ENCODE measurements around the gene VHLL.
"Not testable (repeated sequence)": the region's sequence is repeated elsewhere in the genome, so short reads cannot be mapped to it uniquely, and the experiment has no call there.

The VHLL gene

DNA sequence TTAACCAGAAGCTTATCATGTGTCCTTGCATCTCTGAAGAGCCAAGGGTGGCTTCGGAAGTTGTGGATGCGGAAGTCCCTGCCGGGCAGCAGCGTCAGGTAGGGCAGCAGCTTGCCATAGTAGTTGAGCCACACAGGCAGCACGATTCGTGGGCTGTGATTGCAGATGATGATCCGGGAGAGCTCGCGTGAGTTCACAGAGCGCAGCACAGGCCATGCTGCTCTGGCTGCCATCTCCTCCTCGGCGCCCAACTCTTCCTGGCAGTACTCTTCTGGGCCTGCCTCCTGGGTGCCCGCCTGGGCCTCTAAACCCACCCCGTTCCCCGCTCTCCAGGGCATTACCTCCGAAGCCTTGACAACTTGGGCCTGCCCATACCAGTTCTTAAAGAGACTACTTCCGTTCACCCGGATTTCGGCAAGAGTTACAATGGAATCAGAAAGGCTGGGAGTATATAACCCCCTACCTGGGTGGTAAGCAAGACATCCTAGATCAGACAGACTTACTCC lies at the start of gene VHLL:
Gene VHLL (minus strand): TSS at position 456 of the 506 bp plus-strand sequence. CDS start 118 bp downstream, at position 338.
- no peak for DNase-seq

DNA sequence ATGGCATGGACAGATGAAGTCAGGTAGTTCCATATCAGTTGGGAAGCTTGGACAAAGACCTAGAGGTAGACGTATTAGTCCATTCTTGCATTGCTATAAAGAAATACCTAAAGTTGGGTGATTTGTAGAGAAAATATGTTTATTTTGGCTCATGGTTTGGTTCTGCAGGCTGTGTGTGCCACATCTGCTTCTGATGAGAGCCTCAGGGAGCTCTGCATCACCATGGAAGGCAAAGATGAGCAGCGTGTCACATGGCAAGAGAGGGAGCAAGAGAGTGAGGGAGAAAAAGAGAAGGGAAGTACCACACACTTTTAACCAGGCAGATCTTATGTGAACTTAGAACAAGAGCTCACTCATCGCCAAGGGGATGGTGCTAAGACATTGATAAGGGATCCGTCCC lies 48.2 kb upstream of the VHLL start:
- DNase-seq, result no peak

DNA sequence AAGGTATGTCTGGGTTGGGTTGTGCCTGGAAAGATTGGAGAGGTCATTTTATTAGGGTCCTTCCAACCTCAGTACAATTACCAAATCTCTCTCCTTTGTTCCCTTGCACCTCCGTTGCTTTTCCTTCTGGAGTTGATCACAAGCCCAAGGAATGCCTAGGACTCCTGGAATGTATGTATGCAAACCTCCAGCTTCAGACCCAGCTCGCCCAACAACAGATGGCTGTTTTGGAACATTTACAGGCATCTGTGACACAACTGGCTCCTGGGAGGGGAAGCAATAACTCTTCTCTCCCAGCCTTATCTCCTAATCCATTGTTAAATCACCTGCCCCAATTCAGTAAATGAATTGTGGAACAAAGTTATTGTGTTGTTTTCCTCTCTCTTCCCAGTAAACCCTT lies 47.5 kb upstream of the VHLL start:
- DNase-seq, result peak in 1 of 2 experiments; percentile 21

DNA sequence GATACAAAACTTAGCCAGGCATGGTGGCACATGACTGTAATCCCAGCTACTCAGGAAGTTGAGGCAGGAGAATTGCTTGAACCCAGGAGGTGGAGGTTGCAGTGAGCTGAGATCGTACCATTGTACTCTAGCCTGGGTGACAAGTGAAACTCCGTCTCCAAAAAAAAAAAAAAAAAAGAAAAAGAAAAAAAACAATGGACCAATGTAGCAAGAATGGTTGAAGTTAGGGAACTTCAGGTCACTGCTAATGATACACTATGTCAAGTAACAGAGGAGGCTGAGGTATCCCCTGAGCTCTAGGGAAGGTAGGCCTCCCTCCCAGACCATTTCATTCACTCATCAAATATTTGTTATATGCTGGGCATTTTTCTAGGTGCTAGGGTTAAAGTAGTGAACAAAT lies 46.9 kb upstream of the VHLL start:
- not testable (repeated sequence) for DNase-seq

DNA sequence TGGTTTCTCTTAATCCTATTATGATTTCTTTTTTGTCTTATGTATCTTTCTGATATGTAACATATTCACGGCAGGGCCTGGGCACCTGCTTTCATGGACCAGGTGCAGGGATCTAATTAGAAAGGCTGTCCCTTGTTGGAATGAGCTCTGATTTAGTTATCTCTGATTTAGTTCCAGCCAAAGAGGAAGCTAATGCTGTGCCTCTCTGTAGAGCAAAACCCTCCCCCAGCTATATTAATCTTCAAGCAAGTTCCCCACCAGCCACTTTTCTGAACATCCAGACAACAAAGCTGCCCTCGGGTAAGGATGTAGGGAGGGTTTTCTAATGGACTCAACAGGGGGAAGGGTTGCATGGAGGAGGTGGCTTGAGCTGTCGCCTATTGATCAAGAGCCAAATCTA lies 45.3 kb upstream of the VHLL start:
- DNase-seq, result no peak

DNA sequence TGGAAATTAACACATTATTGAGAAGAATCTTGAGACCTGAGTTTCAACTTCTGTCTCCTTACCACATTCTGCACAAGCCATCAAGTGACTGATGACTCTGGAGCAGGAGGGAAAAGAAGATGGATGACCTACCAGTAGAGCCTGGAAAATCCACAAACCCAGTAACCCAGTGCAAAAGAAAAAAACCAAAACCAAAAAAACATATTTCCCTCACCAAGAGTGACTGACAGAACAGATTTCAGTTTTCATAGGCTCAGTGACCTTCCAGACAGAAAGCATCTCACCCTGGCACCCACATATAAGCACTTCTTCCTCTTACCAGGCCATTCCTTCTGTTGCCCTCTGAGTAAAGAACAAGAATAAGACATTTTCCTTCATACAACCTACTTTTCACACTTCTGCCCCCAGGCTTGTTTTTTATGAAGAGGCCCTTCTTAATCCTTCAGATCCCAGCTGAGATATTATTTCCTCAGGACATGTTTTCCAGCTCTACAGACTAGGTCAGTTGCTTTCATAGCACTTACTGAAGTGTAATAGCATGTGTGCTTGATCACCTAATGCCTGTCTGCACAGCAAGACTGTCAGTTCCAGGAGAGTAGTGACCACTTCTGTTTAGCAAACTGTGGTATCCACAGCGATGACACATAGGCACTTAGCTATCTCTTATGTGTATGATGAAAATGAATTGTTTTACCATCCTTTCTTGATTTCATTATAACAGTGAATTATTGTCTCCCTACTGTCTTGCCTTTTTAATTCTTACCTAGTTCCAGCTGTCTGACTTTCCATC lies 43.3 kb upstream of the VHLL start:
- no peak for DNase-seq

DNA sequence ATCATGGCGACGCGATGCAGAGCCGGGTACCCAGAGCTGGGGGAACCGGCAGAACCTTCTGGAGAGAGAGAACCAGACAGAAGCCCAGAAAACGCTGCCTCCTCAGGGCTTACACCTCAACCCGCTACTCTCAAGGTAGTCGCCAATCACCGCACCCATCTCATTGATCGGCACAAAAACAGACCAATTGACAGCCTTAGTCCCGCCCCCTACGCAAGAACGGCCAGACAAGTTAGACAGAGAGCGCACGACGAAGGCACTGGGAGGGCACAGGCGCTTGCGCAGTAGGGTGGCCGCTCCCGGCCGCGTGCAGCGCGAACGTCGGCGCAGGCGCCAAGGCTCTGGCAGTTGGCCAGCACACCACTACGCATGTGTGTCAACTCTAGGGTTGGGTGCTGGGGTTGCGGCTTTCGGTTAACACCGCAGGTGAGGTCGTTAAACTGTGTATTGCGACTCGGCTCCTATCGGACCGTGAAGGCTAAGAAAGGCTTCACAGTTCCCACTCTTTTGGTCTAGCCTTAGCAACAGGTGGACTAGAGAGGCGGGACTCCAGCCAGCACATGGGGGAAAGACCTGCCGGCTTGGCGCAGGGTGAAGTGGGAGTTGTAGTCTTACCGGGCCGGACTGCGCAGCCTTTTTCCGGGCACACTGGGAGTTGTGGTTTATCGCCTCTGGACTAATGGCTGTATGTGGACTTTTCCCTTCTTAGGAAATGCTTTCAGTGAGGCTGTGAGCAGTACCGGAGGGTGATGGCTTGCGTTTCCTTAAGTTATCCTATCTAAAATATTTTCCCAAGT lies 39.3 kb upstream of the VHLL start, which contains the start of the genes CCT3 and TSACC:
Gene CCT3 (minus strand): TSS at position 113 of the 797 bp plus-strand sequence. CDS start 108 bp downstream, at position 5.
Gene TSACC (plus strand): TSS at position 347 of the 797 bp plus-strand sequence. CDS start 1,232 bp downstream, outside the sequence.
- DNase-seq, result peak; percentile 99 to 100

DNA sequence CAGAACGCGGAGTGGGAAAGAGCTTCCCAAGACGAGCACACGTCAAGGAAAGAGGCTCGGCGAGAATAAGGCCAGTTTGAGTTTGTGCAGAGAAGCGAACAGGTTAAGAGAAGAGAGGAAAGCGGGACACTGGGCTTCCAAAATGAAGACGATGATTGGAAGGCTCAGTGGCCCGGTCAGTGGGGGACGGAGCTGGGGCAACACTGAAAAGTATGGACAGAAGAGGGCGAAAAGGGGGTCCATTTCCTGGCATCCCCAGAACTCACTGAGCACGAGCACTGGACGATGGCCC lies 38.7 kb upstream of the VHLL start:
- peak in 1 of 2 experiments; percentile 55 for DNase-seq

DNA sequence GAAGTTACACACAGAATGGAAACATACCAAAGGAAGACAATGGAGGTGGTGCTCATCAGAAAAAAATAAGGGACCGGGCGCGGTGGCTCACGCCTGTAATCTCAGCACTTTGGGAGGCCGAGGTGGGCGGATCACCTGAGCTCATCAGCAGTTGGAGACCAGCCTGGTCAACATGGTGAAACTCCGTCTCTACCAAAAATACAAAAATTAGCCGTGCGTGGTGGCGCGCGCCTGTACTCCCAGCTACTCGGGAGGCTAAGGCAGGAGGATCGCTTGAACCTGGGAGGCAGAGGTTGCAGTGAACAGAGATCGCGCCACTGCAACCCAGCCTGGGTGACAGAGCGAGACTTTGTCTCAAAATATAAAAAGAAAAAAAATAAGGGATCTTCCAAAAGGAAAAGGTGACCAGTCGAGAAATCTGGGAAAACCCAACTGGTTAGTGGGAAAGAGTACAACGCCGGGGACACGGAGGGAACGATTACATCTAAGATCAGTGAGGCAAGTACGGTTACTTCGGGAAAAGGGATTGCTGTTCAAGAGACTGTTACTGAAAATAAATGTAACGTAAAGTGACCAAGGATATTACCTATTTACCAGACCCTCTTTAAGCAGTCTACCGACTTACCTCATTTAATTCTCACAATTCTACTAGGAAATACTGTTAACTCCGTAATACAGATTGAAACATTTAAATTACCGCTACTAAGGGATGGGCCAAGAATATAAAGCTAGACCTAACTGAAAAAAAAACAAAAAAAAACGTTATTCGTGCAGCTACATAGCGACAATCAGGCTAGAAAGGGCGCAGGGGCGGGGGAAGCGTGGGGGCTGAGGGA lies 38.2 kb upstream of the VHLL start:
- DNase-seq, result no peak

DNA sequence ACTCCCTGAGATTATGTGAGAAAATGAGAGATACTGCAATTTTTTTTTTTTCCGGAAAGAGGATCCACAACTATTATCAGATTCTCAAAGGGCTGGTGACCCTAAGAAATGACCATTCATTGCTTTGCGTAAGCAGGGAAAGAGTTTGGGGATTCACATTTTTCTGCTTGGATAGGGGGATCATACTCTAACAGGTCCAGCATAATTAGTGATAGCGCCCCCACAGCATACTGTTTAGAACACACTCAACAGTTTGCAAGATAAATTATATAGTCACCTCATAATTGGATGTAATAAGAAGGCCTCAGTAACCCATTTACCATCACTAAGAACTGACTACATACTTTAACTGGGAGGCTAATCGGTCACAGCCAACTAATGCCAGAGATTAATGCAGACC lies 37.1 kb upstream of the VHLL start:
- DNase-seq, result no peak

DNA sequence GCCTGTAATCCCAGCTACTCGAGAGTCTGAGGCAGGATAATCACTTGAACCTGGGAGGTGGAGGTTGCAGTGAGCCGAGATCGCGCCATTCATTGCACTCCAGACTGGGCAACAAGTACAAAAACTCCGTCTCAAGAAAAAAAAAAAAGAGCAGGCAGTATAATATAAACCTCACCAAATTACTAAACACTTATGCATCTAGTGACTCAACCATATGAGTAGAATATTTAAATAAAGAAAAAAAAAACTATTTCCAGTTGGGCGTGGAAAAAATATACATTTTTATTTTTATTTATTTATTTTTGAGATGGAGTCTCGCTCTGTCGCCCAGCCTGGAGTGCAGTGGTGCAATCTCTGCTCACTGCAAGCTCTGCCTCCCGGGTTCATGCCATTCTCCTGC lies 24.1 kb upstream of the VHLL start:
- DNase-seq, result not testable (repeated sequence)

DNA sequence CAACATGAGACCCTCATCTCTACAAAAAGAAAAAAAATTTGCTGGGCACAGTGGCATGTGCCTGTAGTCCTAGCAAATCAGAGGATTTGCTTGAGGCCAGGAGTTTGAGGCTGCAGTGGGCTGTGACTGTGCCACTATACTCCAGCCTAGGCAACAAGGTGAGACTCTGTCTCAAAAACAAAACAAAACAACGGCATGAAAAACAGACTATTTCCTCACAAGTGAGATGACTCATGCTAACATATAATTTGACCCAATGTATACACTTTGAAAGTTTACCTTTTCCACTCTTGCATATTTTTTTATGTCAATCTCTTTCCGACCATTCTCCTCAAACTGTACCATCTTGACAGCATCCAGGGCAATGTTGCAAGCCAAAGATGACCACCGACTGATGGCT lies 21.5 kb upstream of the VHLL start:
- no peak for DNase-seq

DNA sequence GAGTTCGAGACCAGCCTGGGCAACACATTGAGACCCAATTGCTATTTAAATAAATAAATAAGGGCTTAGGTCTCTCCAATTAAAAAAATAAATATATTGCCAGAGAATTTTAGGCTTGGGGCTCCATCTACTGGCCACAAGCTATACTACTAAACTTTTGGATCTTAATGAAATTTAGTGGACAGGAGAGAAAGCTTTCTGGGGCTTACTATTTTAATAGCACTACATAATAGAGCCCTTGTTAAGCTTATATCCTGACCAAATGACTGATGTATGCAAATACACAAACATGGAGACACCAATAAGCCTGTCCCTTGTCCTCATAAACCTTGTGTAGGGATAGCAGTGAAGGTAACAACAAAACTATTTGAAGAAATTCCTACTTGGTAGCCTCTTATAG lies 20.6 kb upstream of the VHLL start:
- DNase-seq, result peak in 1 of 2 experiments; percentile 28

DNA sequence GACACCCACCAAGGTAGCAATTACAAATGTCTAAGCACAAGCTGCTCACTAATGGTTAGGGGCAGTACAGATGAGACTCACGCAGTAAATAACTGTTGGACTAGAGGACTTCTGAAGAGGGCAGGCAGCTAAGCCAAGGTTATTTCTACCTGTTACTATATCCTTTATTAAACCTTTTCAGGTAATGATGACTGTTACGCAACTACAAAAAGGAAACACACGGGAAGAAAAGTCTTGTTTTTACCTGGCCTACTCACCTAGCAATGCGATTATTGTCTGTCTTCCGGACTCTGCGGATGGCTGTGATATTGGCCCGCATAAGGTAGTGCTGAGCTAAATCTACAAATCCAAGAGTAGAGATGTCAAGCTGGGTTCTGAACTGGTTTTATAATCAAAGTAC lies 17.8 kb upstream of the VHLL start:
- no peak for DNase-seq

DNA sequence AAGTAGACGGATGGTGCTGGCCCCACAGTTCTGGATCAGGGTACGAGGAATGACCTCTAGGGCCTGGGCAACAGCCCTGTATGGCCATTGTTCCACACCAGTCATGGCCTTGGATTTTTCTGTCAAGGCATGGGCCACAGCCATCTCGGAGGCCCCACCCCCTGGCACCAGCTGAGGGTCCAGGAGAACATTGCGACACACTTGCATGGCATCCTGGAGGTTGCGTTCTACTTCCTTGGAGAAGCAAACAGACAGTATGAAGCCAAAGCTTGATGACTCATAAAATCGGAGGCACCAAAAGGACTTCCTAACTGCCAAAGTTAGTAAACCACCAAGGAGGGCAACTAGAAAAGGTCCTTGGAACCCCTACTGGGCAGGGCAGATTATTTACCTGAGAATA lies 11.9 kb upstream of the VHLL start:
- no peak for DNase-seq

DNA sequence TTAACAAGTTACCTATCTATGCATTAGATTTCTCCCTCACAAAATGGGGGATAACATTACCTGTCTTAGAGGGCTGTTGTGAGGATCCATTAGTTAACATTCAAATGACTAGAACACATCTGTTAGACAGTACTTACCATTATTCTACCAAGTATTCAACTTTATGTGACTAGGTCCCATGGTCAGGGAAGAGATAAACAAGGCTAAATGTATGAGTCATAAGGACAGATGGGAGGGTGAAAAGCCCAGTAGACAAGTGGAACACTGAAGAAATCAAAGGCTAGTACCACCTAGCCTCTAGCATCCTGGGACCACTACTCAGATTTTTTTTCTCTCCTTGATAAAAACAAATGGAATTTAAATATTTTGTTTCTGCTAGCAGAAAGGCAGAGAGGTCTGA lies 9.0 kb upstream of the VHLL start:
- DNase-seq, result no peak

DNA sequence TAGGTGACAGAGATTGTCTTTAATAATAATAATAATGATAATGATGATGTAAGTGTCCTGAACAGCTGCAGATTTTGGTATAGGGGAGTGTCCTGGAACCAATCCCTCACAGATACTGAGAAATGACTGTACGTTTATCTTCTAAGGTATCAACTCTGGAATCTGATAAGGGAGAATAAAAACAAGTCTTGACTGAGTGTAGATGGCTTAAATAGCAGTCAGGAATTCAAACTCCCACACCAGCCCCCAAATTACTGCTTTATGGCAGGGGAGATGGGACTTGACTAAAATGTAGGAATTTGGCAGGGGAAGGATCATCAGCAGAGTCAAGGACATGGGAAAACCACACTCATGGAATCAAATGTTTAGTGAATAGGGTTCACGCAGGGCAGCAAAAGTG lies 6.1 kb upstream of the VHLL start:
- no peak for DNase-seq

DNA sequence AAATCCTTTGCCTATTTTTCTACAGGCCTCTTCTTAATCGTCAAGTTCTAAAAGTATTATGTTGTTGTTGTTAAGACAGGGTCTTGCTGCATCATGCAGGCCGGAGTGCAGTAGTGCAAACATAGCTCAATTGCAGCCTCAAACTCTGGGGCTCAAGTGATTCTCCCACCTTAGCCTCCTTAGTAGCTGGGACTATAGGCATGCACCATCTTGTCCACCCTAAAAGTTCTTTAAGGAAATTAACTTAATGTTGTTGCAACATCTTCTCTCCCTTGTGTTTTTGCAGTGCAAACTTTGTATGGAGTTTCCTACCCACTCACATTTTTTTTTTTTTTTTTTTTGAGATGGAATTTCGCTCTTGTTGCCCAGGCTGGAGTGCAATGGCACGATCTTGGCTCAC lies 4.1 kb upstream of the VHLL start:
- no peak for DNase-seq

DNA sequence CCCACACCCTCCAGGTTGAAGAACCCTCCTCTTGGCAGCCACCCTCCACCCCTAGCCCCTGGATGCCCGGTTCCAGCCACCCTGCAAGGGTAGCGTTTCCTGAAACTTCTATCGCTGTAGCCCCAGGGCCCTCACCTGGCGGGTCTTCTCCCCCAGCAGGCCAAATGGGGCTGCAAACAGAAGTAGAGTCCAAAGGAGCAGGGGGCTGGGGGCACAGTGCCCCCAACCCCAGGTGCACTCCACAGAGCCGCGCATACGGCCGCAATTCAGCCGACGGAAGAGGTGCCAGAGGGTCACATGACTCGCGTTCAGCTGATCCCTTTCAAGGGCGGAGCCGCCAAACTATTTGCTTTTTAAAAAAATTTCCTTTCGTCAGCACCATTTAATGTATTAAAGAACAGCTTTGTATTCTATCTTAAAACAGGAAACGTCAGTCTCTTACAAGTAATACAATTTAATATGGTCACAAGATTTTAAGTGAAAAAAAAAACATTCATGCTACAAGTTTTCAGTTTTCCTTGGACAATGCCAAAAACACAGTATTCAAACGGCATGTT lies 3.6 kb downstream of the VHLL start, which contains the start of gene GLMP:
Gene GLMP (minus strand): TSS at position 289 of the 557 bp plus-strand sequence. CDS start 34 bp downstream, at position 255.
- DNase-seq, result peak in 1 of 2 experiments; percentile 71

DNA sequence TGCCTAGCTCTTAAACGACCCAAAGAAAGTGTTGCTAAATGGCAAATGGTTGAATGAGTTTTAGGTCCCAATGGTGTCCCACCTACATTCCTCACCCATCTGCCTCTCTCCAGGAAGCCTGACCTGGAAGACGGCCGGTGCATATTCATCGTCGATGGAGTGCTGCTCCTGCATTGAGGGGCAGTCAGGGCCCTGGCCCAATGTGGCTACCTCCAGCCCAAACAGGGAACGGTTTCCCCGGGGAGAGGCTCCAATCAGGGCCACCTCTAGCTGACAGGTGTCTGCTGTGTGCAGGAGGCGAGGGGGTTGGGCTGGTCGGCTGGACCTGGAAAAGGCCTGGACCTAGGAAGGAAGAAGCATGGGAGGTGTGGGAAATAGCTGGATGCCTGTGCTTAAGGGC lies 5.2 kb downstream of the VHLL start:
- DNase-seq, result no peak

DNA sequence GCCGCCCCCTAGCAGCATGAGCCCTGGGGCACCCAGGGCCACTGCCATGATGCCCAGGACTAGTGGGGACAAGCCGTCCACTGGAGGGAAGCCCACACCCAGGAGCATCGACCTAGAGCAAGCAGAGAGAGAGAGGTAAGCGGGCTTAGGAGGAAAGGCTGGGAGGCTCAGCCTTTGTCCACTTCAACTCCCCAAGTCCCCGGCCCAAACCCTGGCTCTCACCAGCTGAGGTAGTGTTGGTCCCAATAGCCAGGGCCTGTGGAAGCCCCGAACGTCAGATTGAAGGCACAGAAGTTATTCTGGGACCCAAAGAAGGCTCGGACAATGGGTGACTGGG lies 6.0 kb downstream of the VHLL start:
- no peak for DNase-seq

DNA sequence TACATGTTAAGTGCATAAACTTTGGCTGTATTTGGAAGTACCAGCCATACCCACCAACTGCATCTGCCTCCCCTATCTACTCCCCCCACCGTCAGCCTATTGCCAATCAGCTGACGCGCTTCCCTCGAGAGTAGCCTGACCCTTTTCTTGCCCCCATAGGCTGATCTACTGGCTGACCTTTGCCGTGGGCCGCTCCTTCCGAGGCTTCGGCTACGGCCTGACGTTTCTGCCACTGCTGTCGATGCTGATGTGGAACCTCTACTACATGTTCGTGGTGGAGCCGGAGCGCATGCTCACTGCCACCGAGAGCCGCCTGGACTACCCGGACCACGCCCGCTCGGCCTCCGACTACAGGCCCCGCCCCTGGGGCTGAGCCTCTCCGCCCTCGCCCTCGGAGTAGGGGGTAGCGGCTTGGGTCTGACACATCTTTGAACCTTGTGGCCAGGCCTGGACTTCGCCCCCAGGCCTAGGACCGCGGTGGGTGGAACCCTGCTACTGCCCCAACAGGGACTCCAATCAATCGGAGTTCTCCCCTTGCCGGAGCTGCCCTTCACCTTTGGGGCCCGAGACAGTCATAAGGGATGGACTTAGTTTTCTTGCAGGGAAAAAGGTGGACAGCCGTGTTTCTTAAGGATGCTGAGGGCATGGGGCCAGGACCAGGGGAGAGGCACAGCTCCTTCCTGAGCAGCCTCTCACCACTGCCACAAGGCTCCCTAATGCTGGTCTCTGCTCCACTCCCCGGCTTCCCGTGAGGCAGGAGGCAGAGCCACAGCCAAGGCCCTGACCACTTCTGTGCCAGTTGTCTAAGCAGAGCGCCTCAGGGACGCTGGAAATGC lies 7.7 kb downstream of the VHLL start:
- DNase-seq, result no peak

All from NCI-H446 (cell line).